ENCODE measurements around the gene TNRC6C.

GRCh38 chr17:78105551-78105950 lies 147.0 kb downstream of the TNRC6C start:
- TF ChIP-seq JUND (IDR thresholded peaks at IDR 0.05): no peak
- no peak for TF ChIP-seq YY1 (IDR thresholded peaks at IDR 0.05)
- no peak for TF ChIP-seq EGR1 (IDR thresholded peaks at IDR 0.05; ENCODE audit: low read depth in 2 of 2)
- TF ChIP-seq RAD21 (IDR thresholded peaks at IDR 0.05): no peak
- no peak for TF ChIP-seq CTCF (IDR thresholded peaks at IDR 0.05; ENCODE audit: low read depth, low read length, missing input control)
- TF ChIP-seq MAX (IDR thresholded peaks at IDR 0.05): no peak
- TF ChIP-seq REST (IDR thresholded peaks at IDR 0.05): no peak
